HL-60 (cell line): ENCODE results near the gene CEP135.
A peak's percentile ranks its signal among the peaks of the same experiment; 100 is the strongest.

Experiments used
- DNase-seq, 2 experiments: peaks; one replicate each; pipeline ENCODE4 v3.0.0-alpha.2; 2010 to 2020; ENCODE audit warnings: low read depth in 1 of 2, low spot score in 1 of 2
- H3K27ac ChIP-seq: fragments of 250-450 bp; sonication (Bioruptor Pico); replicated peaks from 2 replicates; pipeline ENCODE4 v1.5.1; 2020; ENCODE audit warnings: mild to moderate bottlenecking, moderate library complexity
- H3K27me3 ChIP-seq: fragments of 250-450 bp; sonication (Bioruptor Pico); 2 replicates; pipeline ENCODE4 v1.5.1; 2021; ENCODE audit warnings: mild to moderate bottlenecking, moderate library complexity; ENCODE audit not compliant: insufficient read depth, poor library complexity, severe bottlenecking
- H3K4me3 ChIP-seq: replicated peaks from 2 replicates; pipeline ENCODE4 v1.5.1; 2011; ENCODE audit warnings: mild to moderate bottlenecking, control low read depth, low read length; ENCODE audit not compliant: insufficient read depth
- GABPA ChIP-seq: IDR thresholded peaks from 2 replicates; pipeline ENCODE4 v1.6.1; 2012; ENCODE audit warnings: low read depth
- POLR2AphosphoS5 ChIP-seq: IDR thresholded peaks from 2 replicates; pipeline ENCODE4 v1.6.1; 2012; ENCODE audit warnings: low read depth
- SPI1 ChIP-seq: IDR thresholded peaks from 2 replicates; pipeline ENCODE4 v1.6.1; 2012; ENCODE audit warnings: low read depth, mild to moderate bottlenecking, borderline replicate concordance
- TF ChIP-seq, protein P1 (sequence below): IDR thresholded peaks from one replicate; pipeline ENCODE4 v1.5.1; 2011; ENCODE audit warnings: low read length, control low read depth, inconsistent platforms; ENCODE audit not compliant: insufficient read depth
- TF ChIP-seq, protein P2 (sequence below): IDR thresholded peaks from 2 replicates; pipeline ENCODE4 v1.6.1; 2012; ENCODE audit warnings: low read depth; ENCODE audit not compliant: insufficient replicate concordance

The CEP135 gene

DNA sequence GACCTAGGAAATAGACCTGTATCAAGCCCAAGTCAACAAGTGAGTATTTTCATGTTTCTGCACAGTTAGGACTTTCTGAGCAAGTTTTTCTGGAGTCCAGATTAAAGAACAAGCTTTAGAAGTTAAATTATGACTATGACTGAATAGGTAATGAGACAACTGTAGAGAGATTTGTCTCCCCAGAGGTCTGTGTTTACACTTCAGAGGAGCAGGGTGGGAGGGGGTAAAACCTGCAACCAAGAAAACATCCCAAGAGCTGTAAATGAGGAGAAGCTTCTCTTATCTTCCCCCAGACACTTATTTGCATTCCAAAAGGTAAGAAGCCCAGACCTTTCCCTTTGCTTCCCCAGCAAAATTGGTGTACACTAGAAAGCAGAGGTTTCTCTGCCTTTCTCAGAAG lies 22.1 kb upstream of the CEP135 start:
- H3K27ac ChIP-seq, result no peak overlapping the region
- DNase-seq, result no peak
- no peaks in the 10 kb centered on the region for H3K27me3 ChIP-seq
- TF ChIP-seq SPI1 (no peak), GABPA (no peak), POLR2AphosphoS5 (no peak)
- TF ChIP-seq, protein P1, sequence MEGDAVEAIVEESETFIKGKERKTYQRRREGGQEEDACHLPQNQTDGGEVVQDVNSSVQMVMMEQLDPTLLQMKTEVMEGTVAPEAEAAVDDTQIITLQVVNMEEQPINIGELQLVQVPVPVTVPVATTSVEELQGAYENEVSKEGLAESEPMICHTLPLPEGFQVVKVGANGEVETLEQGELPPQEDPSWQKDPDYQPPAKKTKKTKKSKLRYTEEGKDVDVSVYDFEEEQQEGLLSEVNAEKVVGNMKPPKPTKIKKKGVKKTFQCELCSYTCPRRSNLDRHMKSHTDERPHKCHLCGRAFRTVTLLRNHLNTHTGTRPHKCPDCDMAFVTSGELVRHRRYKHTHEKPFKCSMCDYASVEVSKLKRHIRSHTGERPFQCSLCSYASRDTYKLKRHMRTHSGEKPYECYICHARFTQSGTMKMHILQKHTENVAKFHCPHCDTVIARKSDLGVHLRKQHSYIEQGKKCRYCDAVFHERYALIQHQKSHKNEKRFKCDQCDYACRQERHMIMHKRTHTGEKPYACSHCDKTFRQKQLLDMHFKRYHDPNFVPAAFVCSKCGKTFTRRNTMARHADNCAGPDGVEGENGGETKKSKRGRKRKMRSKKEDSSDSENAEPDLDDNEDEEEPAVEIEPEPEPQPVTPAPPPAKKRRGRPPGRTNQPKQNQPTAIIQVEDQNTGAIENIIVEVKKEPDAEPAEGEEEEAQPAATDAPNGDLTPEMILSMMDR, result no peak
- TF ChIP-seq, protein P2, sequence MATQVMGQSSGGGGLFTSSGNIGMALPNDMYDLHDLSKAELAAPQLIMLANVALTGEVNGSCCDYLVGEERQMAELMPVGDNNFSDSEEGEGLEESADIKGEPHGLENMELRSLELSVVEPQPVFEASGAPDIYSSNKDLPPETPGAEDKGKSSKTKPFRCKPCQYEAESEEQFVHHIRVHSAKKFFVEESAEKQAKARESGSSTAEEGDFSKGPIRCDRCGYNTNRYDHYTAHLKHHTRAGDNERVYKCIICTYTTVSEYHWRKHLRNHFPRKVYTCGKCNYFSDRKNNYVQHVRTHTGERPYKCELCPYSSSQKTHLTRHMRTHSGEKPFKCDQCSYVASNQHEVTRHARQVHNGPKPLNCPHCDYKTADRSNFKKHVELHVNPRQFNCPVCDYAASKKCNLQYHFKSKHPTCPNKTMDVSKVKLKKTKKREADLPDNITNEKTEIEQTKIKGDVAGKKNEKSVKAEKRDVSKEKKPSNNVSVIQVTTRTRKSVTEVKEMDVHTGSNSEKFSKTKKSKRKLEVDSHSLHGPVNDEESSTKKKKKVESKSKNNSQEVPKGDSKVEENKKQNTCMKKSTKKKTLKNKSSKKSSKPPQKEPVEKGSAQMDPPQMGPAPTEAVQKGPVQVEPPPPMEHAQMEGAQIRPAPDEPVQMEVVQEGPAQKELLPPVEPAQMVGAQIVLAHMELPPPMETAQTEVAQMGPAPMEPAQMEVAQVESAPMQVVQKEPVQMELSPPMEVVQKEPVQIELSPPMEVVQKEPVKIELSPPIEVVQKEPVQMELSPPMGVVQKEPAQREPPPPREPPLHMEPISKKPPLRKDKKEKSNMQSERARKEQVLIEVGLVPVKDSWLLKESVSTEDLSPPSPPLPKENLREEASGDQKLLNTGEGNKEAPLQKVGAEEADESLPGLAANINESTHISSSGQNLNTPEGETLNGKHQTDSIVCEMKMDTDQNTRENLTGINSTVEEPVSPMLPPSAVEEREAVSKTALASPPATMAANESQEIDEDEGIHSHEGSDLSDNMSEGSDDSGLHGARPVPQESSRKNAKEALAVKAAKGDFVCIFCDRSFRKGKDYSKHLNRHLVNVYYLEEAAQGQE, result no peak
- no peak overlapping the region for H3K4me3 ChIP-seq

DNA sequence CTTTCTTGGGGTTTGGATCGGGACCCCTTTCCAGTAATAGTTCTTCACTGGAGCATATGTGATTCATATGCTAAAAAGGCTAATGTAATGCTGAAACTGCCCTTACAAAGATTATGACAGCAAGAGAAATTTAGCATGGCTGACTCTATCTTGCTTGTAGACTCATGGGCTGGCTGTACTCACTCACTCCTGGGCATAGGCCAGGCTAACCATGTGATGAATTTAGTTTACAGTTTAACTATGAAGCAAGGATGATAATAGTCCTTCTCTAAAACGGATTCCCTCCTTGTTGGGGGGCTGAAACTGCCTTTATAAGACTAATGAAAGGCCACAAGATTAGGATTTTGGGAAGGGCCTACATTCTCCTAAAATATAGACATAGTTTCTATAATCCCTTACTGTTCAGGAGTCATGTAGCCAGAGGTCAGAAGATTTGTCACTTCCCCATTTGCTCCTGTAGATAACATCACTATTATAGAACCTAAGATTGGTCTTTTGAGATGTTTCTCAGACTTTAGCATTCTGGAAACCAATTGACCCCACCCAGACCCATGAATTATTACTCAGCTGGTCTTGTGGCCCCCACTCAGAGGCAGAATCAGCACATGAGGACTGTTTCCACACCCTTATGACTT lies 20.8 kb upstream of the CEP135 start:
- DNase-seq, result no peak
- Histone ChIP-seq H3K27me3 (no peaks in the 10 kb centered on the region), H3K27ac (no peak overlapping the region), H3K4me3 (no peak overlapping the region)
- TF ChIP-seq, protein P1, result no peak
- TF ChIP-seq, protein P2, result no peak
- peak; percentile 79 for TF ChIP-seq SPI1
- no peak for TF ChIP-seq GABPA
- no peak for TF ChIP-seq POLR2AphosphoS5

DNA sequence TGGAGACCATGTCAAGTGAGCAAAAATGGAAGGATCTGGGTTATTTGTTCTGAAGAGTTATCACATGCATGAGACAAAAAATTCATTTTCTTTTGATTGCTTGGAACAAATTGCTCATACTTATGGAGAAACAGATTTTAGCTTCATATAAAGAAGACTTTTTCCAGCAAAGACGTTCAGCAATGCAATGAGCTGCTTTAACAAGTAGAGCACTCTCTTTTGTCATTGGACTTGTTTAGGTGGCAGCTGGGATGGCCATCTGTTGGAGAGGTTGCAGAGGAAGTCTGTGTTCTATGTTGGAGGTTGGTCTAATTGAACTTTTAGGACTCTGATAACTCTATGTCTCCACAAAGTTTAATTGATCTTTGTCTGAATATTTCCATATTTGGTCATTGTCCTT lies 19.9 kb upstream of the CEP135 start:
- Histone ChIP-seq H3K27me3 (no peaks in the 10 kb centered on the region), H3K27ac (no peak overlapping the region), H3K4me3 (no peak overlapping the region)
- no peak for DNase-seq
- no peak for TF ChIP-seq GABPA
- TF ChIP-seq, protein P1, result no peak

DNA sequence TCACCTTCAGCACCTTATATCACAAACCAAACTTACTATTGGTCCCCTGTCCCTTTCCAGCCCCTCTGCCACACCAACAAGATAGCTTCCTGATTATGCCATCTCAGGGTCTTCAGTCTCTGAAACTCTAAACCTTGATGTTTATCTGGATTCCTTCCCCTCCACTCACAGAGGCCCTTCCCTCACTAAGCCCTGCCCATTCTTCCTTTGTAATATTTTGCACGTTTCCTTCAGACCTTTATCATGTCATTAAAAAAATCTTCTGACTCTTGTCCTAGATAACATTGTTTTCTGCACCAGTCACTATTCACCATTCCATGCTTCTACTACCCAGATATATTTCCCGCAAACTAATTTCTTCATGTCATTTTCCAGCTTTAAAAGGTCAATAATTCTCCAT lies 17.7 kb upstream of the CEP135 start:
- TF ChIP-seq, protein P2, result no peak
- TF ChIP-seq POLR2AphosphoS5 (no peak), SPI1 (no peak), GABPA (no peak)
- TF ChIP-seq, protein P1, result no peak
- no peak for DNase-seq
- H3K27ac ChIP-seq, result no peak overlapping the region
- no peaks in the 10 kb centered on the region for H3K27me3 ChIP-seq
- H3K4me3 ChIP-seq, result no peak overlapping the region
